ENCODE measurements around the gene S100A1. TPM values are rescaled to one million over a fixed set of nuclear protein-coding genes. Genes with fewer than 3 reads are reported as not detected.

The S100A1 gene
- total RNA-seq, 4 donors from 2014 or later = 139 to 498 (median 231) TPM

DNA sequence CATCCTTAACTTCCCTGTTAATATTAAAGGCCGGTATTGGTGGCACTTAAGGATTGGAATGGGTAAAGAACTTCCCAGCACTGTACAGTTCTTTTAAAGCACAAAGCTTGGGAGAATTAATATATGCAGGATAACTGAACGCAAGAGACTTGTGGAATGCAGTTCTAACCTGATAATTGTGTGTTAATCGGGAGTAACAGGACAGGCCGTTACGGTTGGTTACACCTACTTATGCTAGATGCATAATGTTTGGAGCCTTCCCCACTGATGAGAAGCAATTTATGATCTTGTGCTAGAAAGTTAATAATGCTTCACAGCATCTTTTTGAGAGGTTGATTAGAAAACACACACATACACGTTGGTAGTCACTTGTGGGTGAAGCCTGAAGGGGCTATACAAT lies 12.6 kb downstream of the S100A1 start:
- DNase-seq = no peak
- no peak for TF ChIP-seq POLR2A (IDR thresholded peaks at IDR 0.05)
- TF ChIP-seq, protein P1, sequence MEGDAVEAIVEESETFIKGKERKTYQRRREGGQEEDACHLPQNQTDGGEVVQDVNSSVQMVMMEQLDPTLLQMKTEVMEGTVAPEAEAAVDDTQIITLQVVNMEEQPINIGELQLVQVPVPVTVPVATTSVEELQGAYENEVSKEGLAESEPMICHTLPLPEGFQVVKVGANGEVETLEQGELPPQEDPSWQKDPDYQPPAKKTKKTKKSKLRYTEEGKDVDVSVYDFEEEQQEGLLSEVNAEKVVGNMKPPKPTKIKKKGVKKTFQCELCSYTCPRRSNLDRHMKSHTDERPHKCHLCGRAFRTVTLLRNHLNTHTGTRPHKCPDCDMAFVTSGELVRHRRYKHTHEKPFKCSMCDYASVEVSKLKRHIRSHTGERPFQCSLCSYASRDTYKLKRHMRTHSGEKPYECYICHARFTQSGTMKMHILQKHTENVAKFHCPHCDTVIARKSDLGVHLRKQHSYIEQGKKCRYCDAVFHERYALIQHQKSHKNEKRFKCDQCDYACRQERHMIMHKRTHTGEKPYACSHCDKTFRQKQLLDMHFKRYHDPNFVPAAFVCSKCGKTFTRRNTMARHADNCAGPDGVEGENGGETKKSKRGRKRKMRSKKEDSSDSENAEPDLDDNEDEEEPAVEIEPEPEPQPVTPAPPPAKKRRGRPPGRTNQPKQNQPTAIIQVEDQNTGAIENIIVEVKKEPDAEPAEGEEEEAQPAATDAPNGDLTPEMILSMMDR (IDR thresholded peaks at IDR 0.05) = no peak
- H3K4me3 ChIP-seq (replicated peaks in 1 of 3) = no peak overlapping the region
- intact Hi-C loops (cut with DNase I) = no loop called here
- peaks cover 75 to 93% of the 10 kb centered on the region in 2 donors for H3K36me3 ChIP-seq
- WGBS, 2 donors = 68 to 69% methylated on average over 6 of the region's 6 CpGs
- H3K27me3 ChIP-seq = no peaks in the 10 kb centered on the region
- no peak overlapping the region for H3K27ac ChIP-seq
- peaks cover 8 to 10% of the 10 kb centered on the region in 2 donors for H3K4me1 ChIP-seq
- no peaks in the 10 kb centered on the region for H3K9me3 ChIP-seq

DNA sequence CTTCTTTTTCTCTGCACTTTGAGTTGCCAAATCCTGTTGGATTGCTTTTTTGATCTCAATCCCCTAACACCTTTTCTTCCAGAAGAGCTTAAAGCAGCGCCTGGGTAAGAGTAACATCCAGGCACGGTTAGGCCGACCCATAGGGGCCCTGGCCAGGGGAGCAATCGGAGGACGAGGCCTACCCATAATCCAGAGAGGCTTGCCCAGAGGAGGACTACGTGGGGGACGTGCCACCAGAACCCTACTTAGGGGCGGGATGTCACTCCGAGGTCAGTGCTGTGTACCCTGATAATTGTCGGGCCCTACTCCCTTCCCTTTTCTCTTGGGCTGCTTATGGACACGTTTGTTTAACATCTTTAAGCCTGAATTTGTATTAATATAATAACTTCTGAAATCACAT lies 13.9 kb downstream of the S100A1 start:
- Histone ChIP-seq H3K27me3 (no peaks in the 10 kb centered on the region), H3K9me3 (no peaks in the 10 kb centered on the region), H3K4me1 (peaks cover 7 to 9% of the 10 kb centered on the region in 2 donors), H3K27ac (no peak overlapping the region), H3K4me3 (replicated peaks in 1 of 3) (no peak overlapping the region), H3K36me3 (peaks cover 67 to 82% of the 10 kb centered on the region in 2 donors)
- TF ChIP-seq, protein P1 (IDR thresholded peaks at IDR 0.05) = no peak
- no peak for TF ChIP-seq POLR2A (IDR thresholded peaks at IDR 0.05)
- intact Hi-C loops (cut with DNase I) = no loop called here
- DNase-seq = no peak
- 89% methylated on average over 11 of the region's 11 CpGs for WGBS, 2 donors

DNA sequence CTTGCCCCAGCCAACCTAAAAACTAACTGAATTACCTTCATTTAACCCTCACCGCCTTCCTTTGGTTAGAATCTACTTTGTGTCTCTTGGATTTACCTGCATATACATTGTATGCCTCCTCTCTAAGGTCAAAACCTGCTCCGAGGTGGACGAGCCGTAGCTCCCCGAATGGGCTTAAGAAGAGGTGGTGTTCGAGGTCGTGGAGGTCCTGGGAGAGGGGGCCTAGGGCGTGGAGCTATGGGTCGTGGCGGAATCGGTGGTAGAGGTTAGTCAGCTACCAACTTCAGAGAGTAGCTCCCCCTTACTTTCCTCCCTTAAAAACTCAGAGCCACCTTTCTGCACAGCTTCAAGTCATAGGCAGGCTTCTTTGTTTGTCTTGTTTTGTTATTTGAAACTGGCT lies 14.9 kb downstream of the S100A1 start:
- Histone ChIP-seq H3K4me1 (peaks cover 13 to 19% of the 10 kb centered on the region in 2 donors), H3K27me3 (no peaks in the 10 kb centered on the region), H3K27ac (peak overlapping the region in 1 of 3 donors; percentile 16), H3K36me3 (peaks cover 61 to 72% of the 10 kb centered on the region in 2 donors), H3K4me3 (replicated peaks in 1 of 3) (no peak overlapping the region), H3K9me3 (no peaks in the 10 kb centered on the region)
- TF ChIP-seq POLR2A (IDR thresholded peaks at IDR 0.05) = no peak
- DNase-seq = no peak
- intact Hi-C loops (cut with DNase I) = no loop called here
- WGBS, 2 donors = 92 to 94% methylated on average over 11 of the region's 11 CpGs

DNA sequence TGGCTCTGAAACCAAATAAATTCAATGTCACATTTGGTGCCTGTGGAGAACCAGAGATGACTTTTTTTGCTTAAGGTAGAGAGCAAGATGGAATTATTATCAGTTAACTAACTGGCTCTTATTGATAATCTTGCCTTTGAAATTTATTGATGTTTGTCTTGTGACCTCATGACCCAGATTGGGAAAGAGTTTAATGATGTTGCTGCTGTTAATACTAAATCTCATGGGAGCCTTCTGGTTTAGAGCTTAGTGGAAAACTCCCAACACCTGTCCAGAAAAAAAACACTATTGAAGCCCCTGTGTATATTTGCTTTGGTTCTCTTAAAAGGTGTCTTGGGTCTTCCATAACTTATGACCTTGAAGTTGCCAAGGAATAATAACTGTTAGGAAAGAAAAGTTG lies 15.6 kb downstream of the S100A1 start:
- no peak for TF ChIP-seq POLR2A (IDR thresholded peaks at IDR 0.05)
- TF ChIP-seq, protein P1 (IDR thresholded peaks at IDR 0.05) = no peak
- Histone ChIP-seq H3K4me1 (peaks cover 17 to 24% of the 10 kb centered on the region in 2 donors), H3K9me3 (no peaks in the 10 kb centered on the region), H3K4me3 (replicated peaks in 1 of 3) (no peak overlapping the region), H3K36me3 (peaks cover 54 to 65% of the 10 kb centered on the region in 2 donors), H3K27ac (peak overlapping the region in 1 of 3 donors; percentile 16), H3K27me3 (no peaks in the 10 kb centered on the region)
- DNase-seq = no peak
- intact Hi-C loops (cut with DNase I) = no loop called here

DNA sequence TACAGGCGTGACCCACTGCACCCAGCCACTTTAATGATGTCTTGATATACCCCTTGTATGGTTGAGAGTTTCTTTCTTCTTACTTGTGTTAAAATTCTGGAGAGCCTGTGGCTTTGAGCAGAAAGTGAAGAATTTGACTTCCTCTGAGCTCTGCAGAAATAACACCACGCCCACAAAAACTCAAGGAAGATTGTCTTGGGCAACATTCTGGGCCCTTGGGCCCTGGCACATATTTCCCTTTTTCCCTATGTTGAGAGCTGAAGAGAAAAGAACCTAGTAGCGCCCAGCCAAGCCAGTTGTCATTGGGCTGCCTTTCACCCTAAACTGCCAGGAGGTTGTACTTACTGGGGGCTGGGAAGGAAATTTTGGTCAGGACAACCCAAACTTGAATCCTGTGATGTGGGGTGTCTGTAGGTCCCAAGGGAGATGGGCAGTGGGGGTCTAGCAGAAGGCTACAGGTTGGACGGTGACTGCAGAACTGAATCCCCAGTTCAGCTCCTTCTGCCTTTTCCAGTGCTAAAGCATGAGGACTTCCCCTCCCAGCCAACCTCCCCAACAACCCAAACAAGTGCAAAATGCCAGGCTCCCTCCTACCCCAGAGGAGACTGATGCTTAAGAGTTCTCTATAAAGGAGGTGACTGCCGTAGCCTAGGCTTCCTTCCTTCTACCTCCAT lies 18.6 kb downstream of the S100A1 start:
- peak in 1 of 2 donors; percentile 29 for DNase-seq
- WGBS, 2 donors = 86 to 93% methylated on average over 5 of the region's 5 CpGs
- intact Hi-C loops (cut with DNase I) = no loop called here
- peaks cover 33 to 37% of the 10 kb centered on the region in 2 donors for H3K36me3 ChIP-seq
- peaks cover 21 to 35% of the 10 kb centered on the region in 2 donors for H3K4me1 ChIP-seq
- peak overlapping the region in 2 of 3 donors; percentile 70 to 73 for H3K27ac ChIP-seq
- TF ChIP-seq, protein P1 (IDR thresholded peaks at IDR 0.05) = no peak
- no peak for TF ChIP-seq POLR2A (IDR thresholded peaks at IDR 0.05)
- H3K4me3 ChIP-seq (replicated peaks in 1 of 3) = no peak overlapping the region
- no peaks in the 10 kb centered on the region for H3K27me3 ChIP-seq
- no peaks in the 10 kb centered on the region for H3K9me3 ChIP-seq

All from thyroid gland (tissue), 4 donors.